Progenitor cell of endocrine pancreas (in vitro differentiated cells): ENCODE results near the gene SRGAP1. TPM values are rescaled to one million over a fixed set of nuclear protein-coding genes. Genes with fewer than 3 reads are reported as not detected.

Source experiments
- DNase-seq: peaks from one replicate; pipeline ENCODE4 v3.0.0; 2021; ENCODE audit warnings: low spot score; ENCODE audit not compliant: unreplicated experiment
- H3K27ac Mint-ChIP-seq: 2 replicates; pipeline ENCODE4 v1.8.0; 2021; ENCODE audit warnings: mild to moderate bottlenecking, moderate library complexity, mixed read lengths
- H3K27me3 Mint-ChIP-seq: 2 replicates; pipeline ENCODE4 v1.8.0; 2021; ENCODE audit warnings: mixed read lengths
- H3K36me3 Mint-ChIP-seq: 2 replicates; pipeline ENCODE4 v1.8.0; 2022; ENCODE audit warnings: mixed read lengths; ENCODE audit not compliant: insufficient read depth
- H3K4me1 Mint-ChIP-seq: 2 replicates; pipeline ENCODE4 v1.8.0; 2021; ENCODE audit warnings: low read depth, mixed read lengths
- H3K4me3 Mint-ChIP-seq: 2 replicates; pipeline ENCODE4 v1.8.0; 2021; ENCODE audit warnings: low read depth, mild to moderate bottlenecking, moderate library complexity, mixed read lengths
- H3K9me3 Mint-ChIP-seq: 2 replicates; pipeline ENCODE4 v1.8.0; 2021; ENCODE audit warnings: low read depth, mixed read lengths
- total RNA-seq: library from RNA; stranded (reverse); gene quantifications from 2 replicates; pipeline ENCODE4 v1.2.1, GENCODE V29; 2021
- TF ChIP-seq, protein P1 (sequence below): fragments of 200-600 bp; sonication (generic); IDR thresholded peaks from one replicate; pipeline ENCODE4 v1.5.0; 2021; ENCODE audit warnings: antibody characterized with exemption, mild to moderate bottlenecking; ENCODE audit not compliant: unreplicated experiment

Gene SRGAP1
- total RNA-seq, 1 donor from 2014 or later, result 23.1 TPM

DNA sequence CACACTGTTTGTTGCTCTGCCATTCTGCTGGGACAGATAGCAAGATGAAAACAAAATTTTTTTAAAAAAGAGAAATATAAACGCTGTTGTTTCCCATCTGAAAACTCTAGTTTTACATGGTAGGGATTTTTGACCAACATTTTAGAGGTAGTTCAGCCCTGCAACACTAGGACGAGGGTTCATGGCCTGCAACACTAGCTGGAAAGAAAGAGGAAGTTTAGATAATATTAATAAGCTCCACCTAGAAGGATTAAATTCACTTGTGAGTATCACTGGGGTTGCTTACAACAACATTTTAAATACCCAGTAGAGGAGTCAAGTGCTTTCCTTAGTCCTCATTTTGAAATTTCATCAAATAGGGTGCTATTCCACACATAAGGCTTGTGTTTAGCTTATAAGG is 68.2 kb downstream of the SRGAP1 start:
- no peaks in the 10 kb centered on the region for H3K27me3 Mint-ChIP-seq
- H3K4me1 Mint-ChIP-seq, result peaks cover 32% of the 10 kb centered on the region
- H3K27ac Mint-ChIP-seq, result no peak overlapping the region
- no peak for DNase-seq
- H3K9me3 Mint-ChIP-seq, result peaks cover 3% of the 10 kb centered on the region
- no peak overlapping the region for H3K4me3 Mint-ChIP-seq
- no peaks in the 10 kb centered on the region for H3K36me3 Mint-ChIP-seq
- TF ChIP-seq, protein P1, sequence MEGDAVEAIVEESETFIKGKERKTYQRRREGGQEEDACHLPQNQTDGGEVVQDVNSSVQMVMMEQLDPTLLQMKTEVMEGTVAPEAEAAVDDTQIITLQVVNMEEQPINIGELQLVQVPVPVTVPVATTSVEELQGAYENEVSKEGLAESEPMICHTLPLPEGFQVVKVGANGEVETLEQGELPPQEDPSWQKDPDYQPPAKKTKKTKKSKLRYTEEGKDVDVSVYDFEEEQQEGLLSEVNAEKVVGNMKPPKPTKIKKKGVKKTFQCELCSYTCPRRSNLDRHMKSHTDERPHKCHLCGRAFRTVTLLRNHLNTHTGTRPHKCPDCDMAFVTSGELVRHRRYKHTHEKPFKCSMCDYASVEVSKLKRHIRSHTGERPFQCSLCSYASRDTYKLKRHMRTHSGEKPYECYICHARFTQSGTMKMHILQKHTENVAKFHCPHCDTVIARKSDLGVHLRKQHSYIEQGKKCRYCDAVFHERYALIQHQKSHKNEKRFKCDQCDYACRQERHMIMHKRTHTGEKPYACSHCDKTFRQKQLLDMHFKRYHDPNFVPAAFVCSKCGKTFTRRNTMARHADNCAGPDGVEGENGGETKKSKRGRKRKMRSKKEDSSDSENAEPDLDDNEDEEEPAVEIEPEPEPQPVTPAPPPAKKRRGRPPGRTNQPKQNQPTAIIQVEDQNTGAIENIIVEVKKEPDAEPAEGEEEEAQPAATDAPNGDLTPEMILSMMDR, result no peak

DNA sequence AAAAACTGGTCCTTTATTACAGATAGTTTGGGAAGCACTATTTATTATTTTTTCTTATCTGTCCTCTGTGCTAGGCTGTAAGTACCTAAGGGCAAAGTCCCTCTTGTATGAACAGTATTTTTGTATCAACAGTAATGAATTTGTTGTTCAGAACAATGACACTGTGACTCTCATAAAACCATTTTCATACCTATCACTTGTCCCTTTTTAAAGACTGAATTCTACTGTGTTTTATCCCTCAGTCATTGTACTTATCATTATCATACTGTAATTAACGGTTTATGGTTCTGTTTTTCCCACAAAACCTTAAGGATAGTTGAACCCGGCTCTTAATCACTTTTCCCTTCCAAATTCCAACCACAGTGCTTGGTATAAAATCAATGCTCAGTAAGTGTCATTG is 69.4 kb downstream of the SRGAP1 start:
- H3K36me3 Mint-ChIP-seq, result no peaks in the 10 kb centered on the region
- no peaks in the 10 kb centered on the region for H3K27me3 Mint-ChIP-seq
- peaks cover 3% of the 10 kb centered on the region for H3K9me3 Mint-ChIP-seq
- no peak overlapping the region for H3K4me3 Mint-ChIP-seq
- H3K4me1 Mint-ChIP-seq, result peaks cover 39% of the 10 kb centered on the region
- H3K27ac Mint-ChIP-seq, result peak overlapping the region; percentile 35
- no peak for DNase-seq
- TF ChIP-seq, protein P1, result no peak

DNA sequence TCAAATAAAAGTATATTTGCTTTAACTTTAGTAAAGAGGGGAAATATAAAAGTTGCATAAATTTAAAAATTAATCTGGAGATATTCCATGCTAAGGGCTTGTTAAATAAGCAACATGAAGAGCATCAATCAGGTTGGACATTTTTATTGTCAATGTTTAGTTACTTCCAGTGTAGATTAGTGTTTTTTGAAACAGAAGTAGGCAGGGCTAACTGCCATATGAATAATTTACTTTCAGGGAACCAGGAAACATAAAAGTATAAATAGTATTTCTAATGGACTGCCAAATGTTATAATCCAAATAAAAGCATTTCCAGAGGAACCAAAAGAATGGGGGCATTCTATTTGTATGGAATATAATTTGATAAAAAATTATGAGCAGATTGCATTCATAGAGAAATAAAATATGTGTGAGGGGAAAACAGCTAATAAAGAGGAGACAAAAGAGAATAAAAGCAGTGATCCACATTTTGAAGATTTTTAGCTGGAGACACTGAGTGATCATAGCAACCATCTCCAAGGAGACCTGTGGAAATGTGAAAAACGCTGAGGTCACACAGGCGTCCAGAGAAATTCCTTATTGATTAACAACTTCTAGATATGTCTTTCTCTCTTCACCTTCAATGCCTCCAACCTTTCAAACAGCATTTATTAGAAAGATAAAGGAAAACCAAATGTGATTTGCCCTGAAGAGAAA is 70.8 kb downstream of the SRGAP1 start:
- peak overlapping the region; percentile 35 for H3K4me3 Mint-ChIP-seq
- peak overlapping the region; percentile 89 for H3K27ac Mint-ChIP-seq
- H3K36me3 Mint-ChIP-seq, result no peaks in the 10 kb centered on the region

DNA sequence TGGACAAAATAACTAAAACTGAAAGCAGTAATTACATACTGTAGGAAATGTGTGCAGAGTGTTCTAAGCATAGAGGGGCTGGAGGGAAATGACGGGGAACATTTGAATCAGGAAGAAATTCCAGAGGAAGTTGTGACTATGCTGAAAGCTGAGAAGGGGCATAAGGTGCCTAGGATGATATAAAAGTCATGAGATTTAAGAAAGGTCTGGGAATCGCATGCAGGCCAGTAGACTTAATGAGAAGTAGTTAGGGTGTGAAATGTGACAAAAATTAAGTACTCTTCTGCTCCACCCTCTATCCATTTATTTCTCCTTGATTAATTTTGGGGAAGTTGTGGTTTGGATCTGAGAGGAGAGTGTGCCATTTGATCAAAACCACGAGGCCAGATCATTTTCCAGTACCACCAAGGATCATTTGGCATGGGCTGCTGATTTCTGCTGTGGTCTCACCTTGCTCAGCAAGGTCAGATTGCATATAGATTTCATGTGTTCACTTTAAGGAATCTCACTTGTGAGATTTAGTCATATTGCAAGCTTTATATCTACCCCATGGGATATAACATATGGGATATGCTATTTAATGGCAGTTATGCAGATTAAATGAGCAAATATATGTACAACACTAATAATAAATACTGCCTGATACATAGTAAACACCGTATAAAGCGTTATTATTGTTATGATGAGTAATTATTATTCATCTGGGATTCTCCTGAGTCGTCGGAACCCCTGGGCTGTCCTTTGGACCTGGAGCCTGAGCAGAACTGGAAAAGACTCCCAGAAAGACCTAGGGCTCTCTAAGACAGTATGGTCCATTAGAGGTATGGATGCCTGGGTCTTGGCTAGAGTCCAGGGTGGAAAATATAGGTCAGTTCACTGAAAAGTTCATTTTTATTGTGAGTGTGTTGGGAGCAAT is 72.3 kb downstream of the SRGAP1 start:
- Mint-ChIP-seq H3K27ac (no peak overlapping the region), H3K4me3 (no peak overlapping the region)

More for the DNA sequence above, 70.8 kb downstream of the SRGAP1 start:
- no peaks in the 10 kb centered on the region for H3K27me3 Mint-ChIP-seq
- H3K4me1 Mint-ChIP-seq, result peaks cover 38% of the 10 kb centered on the region
- peaks cover 3% of the 10 kb centered on the region for H3K9me3 Mint-ChIP-seq
- TF ChIP-seq, protein P1, result no peak
- no peak for DNase-seq

DNA sequence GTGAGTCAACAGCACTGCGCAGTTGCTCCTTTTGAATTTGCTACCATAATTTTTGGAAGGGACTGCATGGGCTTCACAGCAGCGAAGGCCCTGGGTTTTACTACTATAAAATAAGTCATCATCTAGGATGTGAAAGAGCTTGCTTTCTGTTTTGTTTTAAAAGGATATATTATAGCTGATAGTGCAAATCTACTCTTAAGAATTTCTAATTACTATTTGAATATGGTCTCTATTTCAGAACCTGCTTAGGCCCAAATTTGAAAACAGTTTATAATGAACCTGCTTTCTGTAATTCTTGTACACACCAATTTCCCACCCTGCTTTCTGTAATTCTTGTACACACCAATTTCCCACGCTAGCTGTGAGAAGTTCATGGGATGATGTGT is 73.0 kb downstream of the SRGAP1 start:
- TF ChIP-seq, protein P1, result no peak
- no peak for DNase-seq
- peaks cover 6% of the 10 kb centered on the region for H3K9me3 Mint-ChIP-seq
- no peak overlapping the region for H3K27ac Mint-ChIP-seq
- no peaks in the 10 kb centered on the region for H3K27me3 Mint-ChIP-seq
- no peak overlapping the region for H3K4me3 Mint-ChIP-seq
- H3K36me3 Mint-ChIP-seq, result peaks cover 3% of the 10 kb centered on the region
- H3K4me1 Mint-ChIP-seq, result peaks cover 37% of the 10 kb centered on the region

More for the DNA sequence above, 72.3 kb downstream of the SRGAP1 start:
- Mint-ChIP-seq H3K27me3 (no peaks in the 10 kb centered on the region), H3K36me3 (peaks cover 3% of the 10 kb centered on the region), H3K4me1 (peaks cover 37% of the 10 kb centered on the region), H3K9me3 (peaks cover 6% of the 10 kb centered on the region)
- DNase-seq, result no peak
- TF ChIP-seq, protein P1, result no peak
